ENCODE data around the gene C2CD2. TPM values are rescaled to one million over a fixed set of nuclear protein-coding genes. Genes with fewer than 3 reads are reported as not detected.

The C2CD2 gene
- total RNA-seq, 4 donors from 2014 or later = 35.9 to 43.8 (median 38.9) TPM

GRCh38 chr21:41979751-41980369 lies 26.0 kb upstream of the C2CD2 start:
- H3K9me3 ChIP-seq = no peaks in the 10 kb centered on the region
- no peak overlapping the region for H3K4me3 ChIP-seq
- H3K27ac ChIP-seq = no peak overlapping the region
- H3K4me1 ChIP-seq = peaks cover 11% of the 10 kb centered on the region
- TF ChIP-seq POLR2AphosphoS5 (IDR thresholded peaks at IDR 0.05) (no peak), EP300 (IDR thresholded peaks at IDR 0.05) (no peak), CTCF (IDR thresholded peaks at IDR 0.05) (no peak), POLR2A (IDR thresholded peaks at IDR 0.05) (no peak)
- DNase-seq (ENCODE audit: low spot score in 2 of 2) = no peak
- 52% methylated on average over 6 of the region's 7 CpGs for WGBS
- H3K27me3 ChIP-seq = no peaks in the 10 kb centered on the region
- no peaks in the 10 kb centered on the region for H3K36me3 ChIP-seq

- Histone ChIP-seq H3K4me1 (peaks cover 10% of the 10 kb centered on the region), H3K9me3 (no peaks in the 10 kb centered on the region), H3K4me3 (no peak overlapping the region), H3K27ac (no peak overlapping the region), H3K27me3 (no peaks in the 10 kb centered on the region), H3K36me3 (no peaks in the 10 kb centered on the region)
- no peak for TF ChIP-seq POLR2A (IDR thresholded peaks at IDR 0.05)
- TF ChIP-seq POLR2AphosphoS5 (IDR thresholded peaks at IDR 0.05) = no peak
- TF ChIP-seq EP300 (IDR thresholded peaks at IDR 0.05) = no peak
- no peak for TF ChIP-seq CTCF (IDR thresholded peaks at IDR 0.05)
- 73% methylated on average over 4 of the region's 4 CpGs for whole genome bisulfite sequencing
- DNase-seq (ENCODE audit: low spot score in 2 of 2) = no peak
Measured at GRCh38 chr21:41979335-41979734, 25.5 kb upstream of the C2CD2 start.

DNA sequence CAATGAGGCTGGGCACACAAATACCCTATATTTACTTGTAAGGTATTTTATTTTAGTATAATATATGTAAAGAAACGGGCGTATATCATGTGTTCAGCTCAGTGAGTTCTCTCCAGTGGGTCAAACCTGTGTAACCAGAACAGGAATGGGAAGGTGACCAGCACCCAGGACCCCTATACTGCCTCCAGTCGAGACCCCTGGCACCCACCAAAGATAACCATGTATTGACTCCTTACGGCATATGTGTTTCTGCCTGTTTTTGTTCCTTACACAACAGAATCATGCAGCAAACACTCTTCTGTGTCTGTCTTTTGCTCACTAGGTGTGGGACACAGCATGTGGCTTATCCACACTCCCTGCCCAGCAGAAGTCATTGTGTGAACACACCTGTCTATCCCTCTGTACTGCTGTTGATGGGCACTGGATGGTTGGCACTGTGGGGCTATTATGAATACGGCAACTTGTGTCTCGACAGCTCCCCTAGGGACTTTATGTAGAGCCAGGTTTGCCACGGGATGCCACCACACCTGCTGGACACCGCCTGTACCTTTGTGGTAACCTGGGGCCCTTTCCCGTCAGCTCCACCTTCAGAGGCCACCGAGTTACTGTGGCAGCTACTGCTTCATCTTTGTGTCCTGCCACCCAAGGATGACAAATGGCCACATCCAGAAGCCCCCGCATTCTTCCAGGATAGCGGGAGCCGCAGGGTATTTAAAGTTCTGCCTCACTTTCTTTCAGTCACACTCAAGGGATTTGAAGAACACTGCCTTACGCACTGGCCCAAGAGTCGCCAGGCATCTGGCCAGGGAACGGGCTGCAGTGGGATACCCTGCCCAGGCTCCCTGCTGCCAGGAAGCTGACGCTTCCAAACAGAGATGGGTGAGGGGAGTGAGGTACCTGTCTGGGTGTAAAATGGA lies 23.5 kb upstream of the C2CD2 start:
- 87% methylated on average over 17 of the region's 17 CpGs for WGBS
- TF ChIP-seq POLR2A (IDR thresholded peaks at IDR 0.05) (no peak), CTCF (IDR thresholded peaks at IDR 0.05) (no peak), EP300 (IDR thresholded peaks at IDR 0.05) (no peak), POLR2AphosphoS5 (IDR thresholded peaks at IDR 0.05) (no peak)
- Histone ChIP-seq H3K9me3 (no peaks in the 10 kb centered on the region), H3K27ac (no peak overlapping the region), H3K4me3 (no peak overlapping the region), H3K4me1 (peaks cover 23% of the 10 kb centered on the region), H3K36me3 (no peaks in the 10 kb centered on the region), H3K27me3 (no peaks in the 10 kb centered on the region)
- no peak for DNase-seq (ENCODE audit: low spot score in 2 of 2)

DNA sequence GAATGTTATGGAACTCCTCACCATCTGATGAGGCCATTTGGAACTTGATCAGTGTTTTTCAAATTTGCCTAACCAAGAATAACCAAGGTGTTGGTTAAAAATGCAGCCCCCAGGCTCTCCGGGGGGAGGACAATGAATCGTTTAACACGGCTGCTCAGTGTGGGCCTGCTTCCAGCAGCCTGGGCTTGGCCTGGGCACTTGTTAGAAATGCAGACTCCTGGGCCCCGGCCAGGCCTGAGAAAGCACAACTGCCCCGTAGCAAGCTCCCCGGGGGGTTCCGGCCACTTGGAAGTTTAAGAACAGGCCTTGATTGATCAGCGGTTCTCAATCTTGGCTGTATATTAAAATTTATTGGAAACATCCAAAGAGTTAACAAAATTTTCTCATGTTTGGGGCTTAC lies 22.8 kb upstream of the C2CD2 start:
- Histone ChIP-seq H3K27me3 (no peaks in the 10 kb centered on the region), H3K27ac (no peak overlapping the region), H3K4me3 (no peak overlapping the region), H3K36me3 (no peaks in the 10 kb centered on the region), H3K9me3 (no peaks in the 10 kb centered on the region), H3K4me1 (peaks cover 27% of the 10 kb centered on the region)
- TF ChIP-seq CTCF (IDR thresholded peaks at IDR 0.05) (no peak), POLR2A (IDR thresholded peaks at IDR 0.05) (no peak), POLR2AphosphoS5 (IDR thresholded peaks at IDR 0.05) (no peak), EP300 (IDR thresholded peaks at IDR 0.05) (no peak)
- 83% methylated on average over 7 of the region's 8 CpGs for WGBS
- DNase-seq (ENCODE audit: low spot score in 2 of 2) = no peak

Data from suprapubic skin (tissue), 4 donors.